HG03159 (cell line): ENCODE measurements around the gene TAP1.

ENCODE experiments used
- ATAC-seq: cut with Tn5 transposase; IDR thresholded peaks from one replicate; pipeline ENCODE4 v1.9.1; 2021; ENCODE audit warnings: mild to moderate bottlenecking, moderate library complexity; ENCODE audit not compliant: unreplicated experiment

Gene TAP1

DNA sequence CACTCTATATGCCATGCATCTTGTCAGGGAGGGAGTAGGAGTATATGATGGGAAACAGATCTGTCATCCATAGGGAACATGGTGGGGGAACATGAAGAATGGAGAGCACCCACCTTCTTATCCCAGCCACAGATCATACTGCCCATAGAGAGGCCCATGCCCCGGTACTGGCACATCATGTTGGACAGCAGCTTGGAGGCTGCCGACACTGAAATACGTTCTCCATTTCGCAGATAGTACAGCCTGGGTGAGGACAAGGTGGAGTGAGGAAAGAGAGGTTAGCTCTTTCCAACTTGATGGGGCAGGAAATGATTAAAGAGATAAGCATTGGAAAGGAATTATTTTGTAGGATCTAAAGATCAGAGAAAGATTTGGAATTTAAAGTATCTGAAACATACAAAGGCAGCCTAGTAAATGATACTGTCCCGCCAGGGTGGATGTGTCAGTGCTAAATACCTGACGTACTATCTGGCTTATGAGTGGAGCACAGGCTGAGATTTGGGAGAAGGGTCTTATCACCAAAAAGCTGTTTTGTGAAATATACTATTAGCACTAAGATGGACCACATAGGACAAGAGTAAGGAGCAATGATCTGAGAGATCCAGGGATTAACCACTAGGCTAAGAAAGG lies 11.4 kb downstream of the TAP1 start:
- no peak for ATAC-seq

DNA sequence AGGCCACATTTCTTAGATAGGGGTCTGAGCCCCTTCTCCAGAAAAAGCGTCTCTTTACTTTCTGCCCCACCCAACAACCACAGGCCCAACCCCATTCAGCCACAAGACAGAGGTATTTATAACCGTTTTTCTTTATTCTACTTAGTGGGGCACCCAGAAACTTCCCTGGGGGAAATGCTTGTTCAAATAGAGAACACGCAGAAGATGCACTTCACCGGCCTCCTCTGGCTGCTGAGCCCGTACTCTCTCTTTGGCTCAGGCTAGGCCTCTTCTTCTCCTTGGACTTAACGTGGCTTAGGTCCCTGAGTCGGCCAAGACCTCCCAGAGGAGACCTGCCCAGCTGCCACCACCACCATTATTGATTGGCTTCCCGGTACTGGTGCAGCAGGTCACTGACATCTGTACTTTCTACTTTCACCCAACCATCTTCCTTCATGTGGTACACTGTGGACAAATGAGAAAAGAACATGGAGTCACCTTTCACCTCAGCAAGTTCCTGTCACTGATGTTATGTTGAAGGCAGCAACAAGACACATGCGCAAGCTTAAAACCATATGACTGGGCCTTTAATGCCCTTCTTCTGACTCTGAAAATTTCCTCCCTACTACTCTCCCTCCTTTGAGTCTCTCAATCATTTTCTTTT lies 12.8 kb downstream of the TAP1 start:
- no peak for ATAC-seq

GRCh38 chr6:32839356-32839755 lies 14.1 kb downstream of the TAP1 start:
- ATAC-seq, result no peak

DNA sequence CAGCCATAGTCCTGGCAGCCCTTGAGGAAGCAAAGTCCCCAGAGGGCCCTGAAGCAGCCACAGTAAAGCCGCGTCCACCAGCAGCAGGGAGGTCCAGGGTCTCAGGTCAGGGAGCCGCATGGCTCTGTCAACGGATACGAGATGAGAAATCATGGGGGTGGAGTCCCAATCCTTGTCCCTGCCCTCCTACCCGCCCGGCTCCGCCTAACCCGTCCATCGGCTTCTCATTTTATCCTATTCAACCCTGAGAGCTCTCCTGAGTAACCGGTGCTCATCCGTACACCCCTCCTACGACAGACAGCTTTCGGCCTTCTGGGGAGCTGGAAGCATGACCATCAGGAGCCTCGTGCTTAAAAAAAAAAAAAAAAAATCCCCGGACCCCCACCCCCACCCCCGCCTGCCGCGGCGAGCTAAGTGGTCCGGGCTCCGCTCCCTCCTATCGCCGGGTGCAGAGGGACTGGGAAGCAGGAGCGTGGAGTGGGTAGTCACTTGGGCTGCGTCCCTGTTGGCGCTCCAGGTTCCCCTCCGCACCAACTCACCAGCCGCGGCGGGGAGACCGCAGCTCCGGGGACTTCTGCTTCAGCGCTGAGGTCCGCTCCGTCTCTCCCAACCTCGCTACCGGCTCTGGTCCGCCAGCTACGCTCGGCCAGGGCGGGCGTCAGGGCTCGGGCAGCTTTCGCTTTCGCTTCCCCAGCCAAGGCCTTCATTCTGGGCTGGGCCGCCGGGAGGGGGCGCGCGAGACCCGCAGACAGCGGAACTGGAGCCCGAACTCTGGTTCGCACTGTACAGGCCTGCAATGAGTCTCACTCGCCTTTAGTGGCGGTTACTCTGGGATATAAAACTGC lies 15.2 kb downstream of the TAP1 start, which contains the start of gene TAP2:
TAP2 (minus strand) TSS at position 626 of the 845 bp plus-strand sequence; CDS start at position 120, 506 bp downstream.
- ATAC-seq, result peak; percentile 75

DNA sequence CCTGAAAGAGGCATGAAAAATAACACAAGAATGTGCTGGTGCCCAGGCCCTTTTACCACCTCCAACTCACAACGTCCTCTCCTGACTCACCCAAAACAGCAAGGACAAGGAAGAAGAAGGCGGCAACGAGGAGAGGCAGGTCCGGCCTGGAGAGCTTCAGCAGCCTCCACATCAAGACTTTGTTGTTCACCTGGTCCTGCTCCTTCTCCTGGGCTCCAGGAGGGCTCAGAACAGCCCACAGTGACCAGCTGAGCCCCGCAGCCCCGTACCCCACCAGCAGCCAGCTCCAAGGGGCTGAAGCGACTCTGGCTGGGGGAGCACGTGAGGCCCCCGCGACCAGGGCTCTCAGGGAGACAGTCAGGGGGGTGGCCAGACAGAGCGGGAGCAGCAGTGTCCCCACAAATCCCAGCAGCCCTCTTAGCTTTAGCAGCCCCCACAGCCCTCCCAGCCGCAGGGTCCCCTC lies 15.8 kb downstream of the TAP1 start:
- ATAC-seq, result no peak

- no peak for ATAC-seq
Measured at GRCh38 chr6:32836873-32837272, 16.6 kb downstream of the TAP1 start.

GRCh38 chr6:32835167-32835893 lies 18.2 kb downstream of the TAP1 start:
- ATAC-seq, result no peak

DNA sequence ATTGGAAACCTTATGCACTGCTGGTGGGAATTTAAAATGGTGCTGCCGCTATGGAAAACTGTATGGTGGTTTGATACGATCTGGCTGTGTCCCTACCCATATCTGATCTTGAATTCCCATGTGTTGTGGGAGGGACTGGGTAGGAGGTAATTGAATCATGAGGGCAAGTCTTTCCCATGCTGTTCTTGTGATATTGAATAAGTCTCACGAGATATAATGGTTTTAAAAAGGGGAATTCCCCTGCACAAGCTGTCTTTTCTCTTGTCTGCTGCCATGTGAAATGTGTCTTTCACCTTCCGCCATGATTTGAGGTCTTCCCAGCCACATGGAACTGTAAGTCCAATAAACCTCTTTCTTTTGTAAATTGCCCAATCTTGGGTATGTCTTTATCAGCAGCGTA lies 19.8 kb downstream of the TAP1 start:
- ATAC-seq, result no peak

DNA sequence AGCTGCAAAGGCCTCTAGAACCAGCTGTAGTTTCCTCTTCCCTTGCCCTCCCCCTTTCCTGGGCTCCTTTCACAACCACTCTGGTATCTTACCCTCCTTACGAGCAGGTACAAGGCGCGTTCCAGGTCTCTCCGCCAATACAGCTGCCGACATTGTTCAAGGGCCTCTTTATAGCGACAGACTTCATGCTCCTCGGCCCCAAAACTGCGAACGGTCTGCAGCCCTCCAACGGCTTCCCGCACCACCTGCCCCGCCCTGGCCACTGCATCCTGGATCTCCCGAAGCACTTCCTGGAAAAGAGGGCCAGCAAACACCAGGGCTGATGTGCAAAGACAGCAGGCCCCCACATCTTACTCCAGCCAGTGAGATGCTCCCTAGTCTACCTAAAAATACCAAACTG lies 21.0 kb downstream of the TAP1 start:
- no peak for ATAC-seq

DNA sequence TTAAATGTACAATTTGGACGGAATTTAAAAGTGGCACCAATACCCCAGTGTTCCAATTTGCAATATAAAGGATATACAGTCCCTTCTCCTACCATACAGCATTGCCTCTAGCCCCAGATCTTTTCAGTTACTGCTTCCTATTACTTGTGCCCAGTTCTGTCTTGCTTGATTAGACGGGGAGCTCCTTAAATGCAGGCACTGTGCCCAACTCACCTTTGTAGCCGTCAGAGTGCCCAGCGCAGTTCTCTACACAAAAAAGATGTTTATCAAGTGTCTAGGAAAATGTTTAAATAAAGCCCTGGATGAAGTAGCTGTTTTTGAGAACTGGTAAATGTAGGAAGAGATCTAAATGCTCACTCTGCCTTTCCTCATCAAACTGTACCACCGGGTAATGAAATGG lies 22.6 kb downstream of the TAP1 start:
- no peak for ATAC-seq

GRCh38 chr6:32830017-32830416 lies 23.5 kb downstream of the TAP1 start:
- no peak for ATAC-seq

GRCh38 chr6:32829495-32829894 lies 24.0 kb downstream of the TAP1 start:
- ATAC-seq, result no peak

DNA sequence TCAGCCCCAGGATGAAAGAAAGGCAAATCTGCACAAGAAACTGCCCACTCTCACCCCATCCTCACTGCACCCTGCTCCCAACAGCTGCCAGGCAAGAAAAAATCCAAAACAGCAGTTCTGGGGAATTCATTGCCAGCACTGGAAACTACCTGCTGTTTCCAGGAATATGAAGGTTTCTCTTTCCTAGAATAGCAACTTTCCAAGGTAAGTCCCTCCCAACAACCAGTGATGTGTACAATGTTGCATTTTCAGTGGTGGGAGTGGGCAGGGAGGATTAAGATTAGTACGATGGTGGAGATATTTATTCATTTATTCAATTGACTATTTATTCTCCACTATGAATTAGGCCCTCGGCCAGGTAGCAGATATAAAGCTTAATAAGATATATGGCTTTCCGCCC lies 26.5 kb downstream of the TAP1 start:
- ATAC-seq, result no peak

GRCh38 chr6:32825966-32826365 lies 27.5 kb downstream of the TAP1 start:
- no peak for ATAC-seq

GRCh38 chr6:32819729-32820128 lies 33.8 kb downstream of the TAP1 start:
- ATAC-seq, result no peak

GRCh38 chr6:32818867-32819266 lies 34.6 kb downstream of the TAP1 start:
- no peak for ATAC-seq

DNA sequence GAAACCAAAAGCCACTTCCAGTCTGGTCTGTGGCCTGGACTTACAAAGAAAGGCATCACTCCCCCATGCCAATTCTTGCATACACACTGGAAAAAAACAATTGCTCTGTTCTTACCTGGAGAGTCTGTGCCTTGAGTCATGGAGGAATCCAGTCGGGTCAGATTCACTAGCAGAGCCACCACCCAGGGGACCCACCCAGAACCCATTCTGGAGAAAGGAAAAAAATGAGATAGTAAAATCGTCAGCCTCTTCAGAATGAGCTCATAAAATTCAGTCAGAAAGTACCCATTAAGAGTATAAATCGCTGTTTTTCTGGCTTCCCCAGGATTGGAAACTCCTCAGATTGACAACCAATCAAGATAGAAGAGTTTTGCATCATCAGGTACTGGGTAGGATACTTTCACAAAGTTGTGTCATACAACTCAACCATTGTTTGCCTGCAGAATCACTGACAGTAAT lies 36.7 kb downstream of the TAP1 start, which contains the start of gene HLA-DOB:
HLA-DOB (minus strand) TSS at position 257 of the 459 bp plus-strand sequence; CDS start at position 206, 51 bp downstream.
- peak; percentile 33 for ATAC-seq

DNA sequence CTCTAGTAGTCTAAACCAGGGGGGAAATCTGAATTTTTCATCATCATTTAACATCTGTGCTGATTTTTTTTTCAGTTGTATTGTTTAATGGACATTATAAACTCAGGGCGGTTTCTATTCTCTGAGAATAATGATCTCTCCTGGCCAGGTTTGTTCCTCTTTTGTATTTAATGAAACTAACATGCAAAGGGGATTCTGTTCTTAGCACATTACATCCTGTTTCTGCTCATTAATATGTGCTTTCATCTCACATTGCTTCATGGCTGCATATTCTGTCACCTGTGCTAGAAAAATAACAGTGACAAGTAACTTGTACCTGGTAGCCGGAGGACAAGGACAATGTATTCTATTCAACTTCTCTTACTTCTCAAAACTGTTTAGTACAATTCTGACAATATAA lies 37.5 kb downstream of the TAP1 start:
- ATAC-seq, result peak; percentile 62

- no peak for ATAC-seq
Measured at GRCh38 chr6:32815115-32815514, 38.4 kb downstream of the TAP1 start.

DNA sequence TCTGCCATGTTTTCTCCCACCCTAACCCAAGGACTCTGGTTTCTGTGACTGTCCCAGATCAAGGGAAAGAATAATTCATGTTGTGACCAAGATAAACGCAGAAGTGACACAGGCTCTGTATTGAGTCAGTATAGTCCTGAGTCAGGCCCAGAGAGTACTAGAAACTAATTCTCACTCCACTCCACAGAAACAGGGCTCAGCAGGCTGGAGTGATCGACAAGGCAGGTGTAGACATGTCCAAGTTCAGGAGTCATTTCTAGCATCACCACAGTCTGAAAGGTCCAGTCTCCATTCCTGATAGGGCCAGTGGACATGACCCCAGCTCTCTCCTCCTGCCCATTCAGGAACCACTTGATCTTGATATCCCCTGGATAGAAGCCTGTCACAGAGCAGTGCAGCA lies 39.4 kb downstream of the TAP1 start:
- ATAC-seq, result no peak

DNA sequence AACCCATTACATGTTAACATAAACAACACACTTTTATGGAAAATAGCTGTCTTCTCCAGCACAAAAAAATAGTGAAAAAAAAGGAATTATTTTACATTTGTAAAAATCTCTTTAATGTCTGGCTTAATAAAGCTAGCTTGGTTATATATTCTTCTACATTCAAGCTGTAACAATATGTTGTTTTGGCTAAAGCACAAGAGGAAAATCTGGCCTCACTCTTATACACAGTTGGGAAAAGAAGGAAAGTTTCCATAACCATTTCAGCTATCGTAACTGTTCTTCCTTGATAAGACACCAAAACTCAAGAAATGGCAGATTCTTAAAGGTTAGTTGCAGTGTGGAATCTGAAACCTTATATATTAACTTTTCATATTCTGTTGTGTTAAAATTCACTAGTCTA lies 44.3 kb downstream of the TAP1 start:
- no peak for ATAC-seq
